WTC11 (cell line): ENCODE data around the gene PWP2. TPM values are rescaled to one million over a fixed set of nuclear protein-coding genes. Genes with fewer than 3 reads are reported as not detected.
"Not testable (repeated sequence)": the region's sequence is repeated elsewhere in the genome, so short reads cannot be mapped to it uniquely, and the experiment has no call there.

Experiments
- ATAC-seq: fragments of 200-7000 bp; cut with Tn5 transposase; 2 replicates; pipeline ENCODE4 v1.10.0; 2021; ENCODE audit warnings: mild to moderate bottlenecking, moderate library complexity
- CTCF ChIA-PET: fragments of 300-600 bp; sonication (Branson Sonifier 250); formaldehyde crosslinking; loops from one replicate; lab custom pipeline; 2021; ENCODE audit warnings: antibody characterized with exemption; lab: Charles Lee
- POLR2A ChIA-PET: fragments of 350-600 bp; sonication (Branson Sonifier 250); formaldehyde crosslinking; loops from one replicate; lab custom pipeline; 2021; ENCODE audit warnings: antibody characterized with exemption; lab: Charles Lee
- DNase-seq: peaks from one replicate; pipeline ENCODE4 v3.0.0; 2021; ENCODE audit warnings: low spot score
- H3K27ac Mint-ChIP-seq: 2 replicates; pipeline ENCODE4 v1.8.0; 2021; ENCODE audit warnings: mixed read lengths
- H3K27me3 Mint-ChIP-seq: 2 replicates; pipeline ENCODE4 v1.8.0; 2021; ENCODE audit warnings: low read depth, mild to moderate bottlenecking, moderate library complexity, mixed read lengths
- H3K36me3 Mint-ChIP-seq: 2 replicates; pipeline ENCODE4 v1.8.0; 2021; ENCODE audit warnings: mixed read lengths
- H3K4me1 Mint-ChIP-seq: 2 replicates; pipeline ENCODE4 v1.8.0; 2022; ENCODE audit warnings: mixed read lengths
- H3K4me3 Mint-ChIP-seq: 2 replicates; pipeline ENCODE4 v1.8.0; 2021; ENCODE audit warnings: mild to moderate bottlenecking, moderate library complexity, mixed read lengths
- H3K9me3 Mint-ChIP-seq: 2 replicates; pipeline ENCODE4 v1.8.0; 2021; ENCODE audit warnings: mixed read lengths
- HMGA2 ChIP-seq: fragments of 250-450 bp; sonication (Bioruptor Pico); IDR thresholded peaks from 2 replicates; pipeline ENCODE4 v1.4.0; 2021; ENCODE audit warnings: mild to moderate bottlenecking, moderate library complexity
- SMAD4 ChIP-seq: sonication (generic); formaldehyde crosslinking; IDR thresholded peaks from 2 replicates; pipeline ENCODE4 v1.8.0; 2022; ENCODE audit warnings: mild to moderate bottlenecking, missing genetic modification reagents
- total RNA-seq: library from RNA; stranded (reverse); gene quantifications from 3 replicates; pipeline ENCODE4 v1.2.3, GENCODE V29; 2021

The PWP2 gene
- total RNA-seq, 1 experiment from 2014 or later = 41.6 TPM

- Mint-ChIP-seq H3K36me3 (peaks cover 23% of the 10 kb centered on the region), H3K27me3 (no peaks in the 10 kb centered on the region), H3K9me3 (no peaks in the 10 kb centered on the region), H3K27ac (no peak overlapping the region), H3K4me3 (no peak overlapping the region), H3K4me1 (no peaks in the 10 kb centered on the region)
- CTCF ChIA-PET = interaction anchor here (0.6 kb wide), 1 partner anchor 329 kb away, joined by 3 read pairs; no protein-coding TSS in a partner anchor
- peak; percentile 97 for TF ChIP-seq HMGA2 (CRISPR knock-in tag)
- TF ChIP-seq SMAD4 = no peak
- ATAC-seq = no peak
- POLR2A ChIA-PET = no interaction called here
- no peak for DNase-seq
Measured at GRCh38 chr21:44094832-44095231, 12.4 kb upstream of the PWP2 start.

- ATAC-seq, H3K4me1 Mint-ChIP-seq, POLR2A ChIA-PET, H3K27me3 Mint-ChIP-seq, DNase-seq, H3K9me3 Mint-ChIP-seq, H3K4me3 Mint-ChIP-seq, CTCF ChIA-PET, H3K27ac Mint-ChIP-seq: not testable (repeated sequence)
- H3K36me3 Mint-ChIP-seq = peaks cover 10% of the 10 kb centered on the region
Measured at GRCh38 chr21:44098507-44098906, 8.7 kb upstream of the PWP2 start.

- CTCF ChIA-PET, POLR2A ChIA-PET, H3K9me3 Mint-ChIP-seq: not testable (repeated sequence)
Measured at GRCh38 chr21:44098964-44099363, 8.2 kb upstream of the PWP2 start.

DNA sequence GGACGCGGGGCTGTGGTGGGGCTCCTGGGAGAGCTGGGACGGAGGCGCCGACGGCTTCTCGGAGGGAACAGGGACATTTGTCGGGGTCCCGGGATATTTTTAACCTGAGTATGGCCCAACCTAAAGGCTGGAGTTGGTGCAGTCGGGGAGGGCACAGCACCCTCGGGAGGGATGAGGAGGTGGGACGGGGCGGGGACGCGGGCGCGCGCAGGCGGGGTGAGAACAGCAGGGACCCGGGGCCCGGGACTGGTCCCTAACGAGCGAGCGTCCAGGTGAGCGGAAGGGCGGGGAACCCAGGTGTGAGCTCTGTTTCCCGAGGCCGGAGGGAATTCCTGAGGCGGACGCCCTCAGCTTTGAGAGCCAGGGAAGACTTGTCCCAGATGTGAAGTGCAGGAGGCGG lies 390 bp downstream of the PWP2 start:
- POLR2A ChIA-PET, H3K27me3 Mint-ChIP-seq, H3K9me3 Mint-ChIP-seq, H3K4me3 Mint-ChIP-seq, H3K36me3 Mint-ChIP-seq, H3K4me1 Mint-ChIP-seq, CTCF ChIA-PET, H3K27ac Mint-ChIP-seq, DNase-seq: not testable (repeated sequence)
- ATAC-seq = peak; percentile 34

More at GRCh38 chr21:44098964-44099363, 8.2 kb upstream of the PWP2 start:
- not testable (repeated sequence) for ATAC-seq, H3K36me3 Mint-ChIP-seq, DNase-seq, H3K4me1 Mint-ChIP-seq, H3K4me3 Mint-ChIP-seq, H3K27me3 Mint-ChIP-seq, H3K27ac Mint-ChIP-seq

DNA sequence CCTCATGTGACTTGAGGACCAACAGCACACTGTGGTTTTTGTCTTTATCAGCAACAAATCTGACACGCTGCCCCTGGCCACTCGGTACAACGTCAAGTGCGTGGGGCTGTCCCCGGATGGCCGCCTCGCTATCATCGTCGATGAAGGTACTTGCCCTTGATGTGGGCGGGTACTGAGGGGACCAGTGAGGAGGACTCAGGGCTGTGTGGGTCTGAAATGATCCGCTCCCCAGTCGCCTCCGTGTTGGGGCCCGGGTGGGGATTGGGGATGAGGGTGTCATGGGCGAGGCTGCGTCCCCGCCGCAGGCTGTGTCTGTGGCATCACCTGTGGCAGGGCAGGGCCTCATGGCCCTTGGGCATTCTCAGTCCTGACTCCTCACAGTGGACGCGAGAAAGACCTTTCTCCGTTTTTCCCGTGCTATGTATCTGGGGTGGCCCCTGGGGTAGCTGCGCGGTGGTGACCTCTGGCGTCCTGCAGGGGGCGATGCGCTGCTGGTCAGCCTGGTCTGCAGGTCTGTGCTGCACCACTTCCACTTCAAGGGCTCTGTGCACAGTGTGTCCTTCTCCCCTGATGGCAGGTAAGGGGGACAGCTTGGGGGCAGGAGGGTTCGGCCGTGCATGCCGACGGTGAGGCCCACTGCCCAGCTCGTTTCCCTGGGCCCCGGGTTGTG lies 6.6 kb downstream of the PWP2 start:
- CTCF ChIA-PET = not testable (repeated sequence)

GRCh38 chr21:44122131-44122530 lies 14.9 kb downstream of the PWP2 start:
- H3K4me1 Mint-ChIP-seq, H3K4me3 Mint-ChIP-seq, DNase-seq, H3K36me3 Mint-ChIP-seq, H3K27ac Mint-ChIP-seq, ATAC-seq, H3K9me3 Mint-ChIP-seq, POLR2A ChIA-PET, CTCF ChIA-PET, H3K27me3 Mint-ChIP-seq: not testable (repeated sequence)

More for the DNA sequence above, 6.6 kb downstream of the PWP2 start:
- POLR2A ChIA-PET, H3K4me1 Mint-ChIP-seq, H3K4me3 Mint-ChIP-seq, H3K36me3 Mint-ChIP-seq, H3K27ac Mint-ChIP-seq, H3K9me3 Mint-ChIP-seq, H3K27me3 Mint-ChIP-seq: not testable (repeated sequence)
- DNase-seq = peak; percentile 46
- ATAC-seq = peak; percentile 82

DNA sequence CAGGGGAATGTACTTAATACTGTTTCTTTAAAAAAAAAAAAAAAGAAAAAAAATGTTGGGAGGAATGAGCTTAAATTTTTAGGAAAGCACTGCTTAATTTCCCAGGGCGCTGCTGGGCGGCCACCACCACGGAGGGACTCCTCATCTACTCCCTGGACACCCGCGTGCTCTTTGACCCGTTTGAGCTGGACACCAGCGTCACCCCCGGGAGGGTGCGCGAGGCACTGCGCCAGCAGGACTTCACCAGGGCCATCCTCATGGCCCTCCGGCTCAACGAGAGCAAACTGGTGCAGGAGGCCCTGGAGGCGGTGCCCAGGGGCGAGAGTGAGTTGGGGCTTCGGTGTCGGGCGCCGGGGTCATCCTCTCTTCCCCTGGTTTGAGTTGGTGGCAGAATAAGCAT lies 20.6 kb downstream of the PWP2 start:
- H3K9me3 Mint-ChIP-seq, H3K27ac Mint-ChIP-seq, H3K4me3 Mint-ChIP-seq, POLR2A ChIA-PET, H3K4me1 Mint-ChIP-seq, H3K36me3 Mint-ChIP-seq, H3K27me3 Mint-ChIP-seq, CTCF ChIA-PET, DNase-seq, ATAC-seq: not testable (repeated sequence)

- POLR2A ChIA-PET, H3K27ac Mint-ChIP-seq, CTCF ChIA-PET, H3K36me3 Mint-ChIP-seq, H3K9me3 Mint-ChIP-seq, DNase-seq, H3K4me3 Mint-ChIP-seq, H3K4me1 Mint-ChIP-seq, H3K27me3 Mint-ChIP-seq: not testable (repeated sequence)
- ATAC-seq = peak; percentile 5; the same call in 1 of the 2 replicates
Measured at GRCh38 chr21:44133715-44134057, 26.5 kb downstream of the PWP2 start.

- ATAC-seq, H3K27ac Mint-ChIP-seq, H3K9me3 Mint-ChIP-seq, H3K4me1 Mint-ChIP-seq, H3K36me3 Mint-ChIP-seq, POLR2A ChIA-PET, H3K27me3 Mint-ChIP-seq, H3K4me3 Mint-ChIP-seq, DNase-seq, CTCF ChIA-PET: not testable (repeated sequence)
Measured at GRCh38 chr21:44134732-44135131, 27.5 kb downstream of the PWP2 start.

DNA sequence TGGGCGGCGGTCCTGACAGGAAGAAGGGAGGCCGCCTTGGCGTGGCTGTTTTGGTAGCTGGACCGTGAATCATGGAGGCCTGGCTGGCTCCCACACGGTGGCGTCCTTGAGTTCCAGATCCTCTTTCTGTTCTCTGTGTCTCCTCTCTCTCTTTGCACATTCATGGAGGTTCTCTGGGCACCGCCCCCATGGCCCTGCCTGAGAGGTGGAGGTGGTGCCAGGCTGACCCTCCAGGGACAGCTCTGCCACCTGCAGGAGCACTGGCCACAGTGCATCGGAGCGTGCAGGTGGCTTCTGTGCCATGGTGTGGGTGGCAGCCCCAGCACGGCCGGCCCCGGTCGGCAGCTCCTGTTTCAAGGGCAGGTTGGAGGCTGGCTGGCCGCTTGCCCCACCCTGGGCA lies 30.8 kb downstream of the PWP2 start:
- CTCF ChIA-PET = not testable (repeated sequence)

GRCh38 chr21:44139787-44140551 lies 32.8 kb downstream of the PWP2 start:
- H3K36me3 Mint-ChIP-seq, H3K9me3 Mint-ChIP-seq, H3K4me1 Mint-ChIP-seq, CTCF ChIA-PET, DNase-seq, POLR2A ChIA-PET, H3K27ac Mint-ChIP-seq, ATAC-seq, H3K4me3 Mint-ChIP-seq, H3K27me3 Mint-ChIP-seq: not testable (repeated sequence)

More for the DNA sequence above, 30.8 kb downstream of the PWP2 start:
- H3K4me3 Mint-ChIP-seq, POLR2A ChIA-PET, H3K4me1 Mint-ChIP-seq, H3K27ac Mint-ChIP-seq, H3K9me3 Mint-ChIP-seq, H3K27me3 Mint-ChIP-seq, H3K36me3 Mint-ChIP-seq: not testable (repeated sequence)
- DNase-seq (peak; percentile 14), ATAC-seq (peak; percentile 80)

DNA sequence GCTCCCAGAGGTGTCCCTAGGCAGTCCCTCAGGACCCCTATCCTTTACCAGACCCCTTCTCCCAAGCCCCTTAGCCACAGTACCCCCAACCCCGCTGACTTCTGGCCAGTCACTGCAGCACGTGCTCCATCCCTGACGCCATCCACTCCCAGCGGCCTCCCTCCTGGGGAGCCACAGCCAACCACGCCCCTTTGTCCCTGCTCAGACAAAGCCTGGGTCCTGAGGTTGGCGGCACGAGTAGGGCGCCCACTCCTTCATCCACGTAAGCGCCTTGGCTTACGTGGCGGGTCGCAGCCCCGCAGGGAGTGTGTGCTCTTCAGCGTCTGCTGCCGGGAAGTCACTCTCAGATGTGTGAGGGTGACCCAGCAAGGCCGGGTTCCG lies 33.3 kb downstream of the PWP2 start:
- ATAC-seq, H3K4me1 Mint-ChIP-seq, CTCF ChIA-PET, H3K36me3 Mint-ChIP-seq, DNase-seq, H3K9me3 Mint-ChIP-seq, POLR2A ChIA-PET, H3K27me3 Mint-ChIP-seq, H3K27ac Mint-ChIP-seq, H3K4me3 Mint-ChIP-seq: not testable (repeated sequence)
